GM12892 (cell line): ENCODE data around the gene TRAPPC14.

ENCODE experiments used
- POLR2A ChIP-seq: IDR thresholded peaks from 2 replicates; pipeline ENCODE4 v1.6.1; 2011; ENCODE audit warnings: low read depth, low read length, control low read depth
- POLR2AphosphoS5 ChIP-seq: IDR thresholded peaks from 2 replicates; pipeline ENCODE4 v1.6.1; 2011; ENCODE audit warnings: low read depth, low read length, control low read depth
- TAF1 ChIP-seq: IDR thresholded peaks from 2 replicates; pipeline ENCODE4 v1.6.1; 2011; ENCODE audit warnings: low read depth, mild to moderate bottlenecking, control low read depth, low read length, borderline replicate concordance

DNA sequence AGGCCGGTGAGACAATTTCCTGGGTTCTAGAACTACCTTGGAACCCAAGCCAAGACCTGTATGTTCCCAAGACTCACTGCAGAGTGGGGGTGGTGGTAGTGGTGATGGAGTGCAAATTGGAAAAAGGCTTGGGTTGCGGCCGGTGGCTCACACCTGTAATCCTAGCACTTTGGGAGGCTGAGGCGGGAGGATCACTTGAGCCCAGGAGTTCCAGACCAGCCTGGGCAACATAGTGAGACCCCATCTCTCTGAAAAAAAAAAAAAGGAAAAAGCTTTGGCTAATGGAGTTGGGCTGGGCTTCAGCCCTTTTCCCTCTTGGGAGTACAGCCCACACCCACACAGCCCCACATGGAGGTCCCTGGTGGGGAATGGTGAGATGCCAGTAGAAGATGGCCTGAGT is 53.0 kb downstream of the TRAPPC14 start:
- no peak for TF ChIP-seq POLR2A
- no peak for TF ChIP-seq POLR2AphosphoS5
- no peak for TF ChIP-seq TAF1
